T-helper 1 cell treated with Interleukin-12 subunit alpha and Interleukin-12 subunit beta and Interleukin-4 antibody, amounts not matched to agents 30 ng/mL and 1 ng/mL, for 36 hours (primary cell): ENCODE data around the gene SYAP1. TPM values are rescaled to one million over a fixed set of nuclear protein-coding genes. Genes with fewer than 3 reads are reported as not detected.

Source experiments
- total RNA-seq: library from RNA; stranded (reverse); gene quantifications from 2 replicates; pipeline ENCODE4 v1.2.3, GENCODE V29; 2022

The SYAP1 gene
- total RNA-seq, 1 donor from 2014 or later, result 17.5 TPM

Other genes with a start within 250 kb of the SYAP1 start
- gene S100G, start 69.5 kb upstream of the SYAP1 start, total RNA-seq, result not detected in 2 replicates
- gene CTPS2, start 6.9 kb upstream of the SYAP1 start, total RNA-seq, result 5.1 and 5.5 TPM in 2 replicates
- 12.6 and 13.0 TPM in 2 replicates for gene TXLNG, start 66.9 kb downstream of the SYAP1 start, total RNA-seq
- gene RBBP7, start 150.8 kb downstream of the SYAP1 start, total RNA-seq, result 104 and 106 TPM in 2 replicates
- gene REPS2, start 227.0 kb downstream of the SYAP1 start, total RNA-seq, result not detected in 2 replicates